GM18867 (cell line): Measurements from ENCODE around the gene KLHL40.
"Not testable (repeated sequence)": the region's sequence is repeated elsewhere in the genome, so short reads cannot be mapped to it uniquely, and the experiment has no call there.

Experiments
- ATAC-seq: cut with Tn5 transposase; IDR thresholded peaks from one replicate; pipeline ENCODE4 v1.9.1; 2021; ENCODE audit warnings: mild to moderate bottlenecking, moderate library complexity; ENCODE audit not compliant: unreplicated experiment

The KLHL40 gene

DNA sequence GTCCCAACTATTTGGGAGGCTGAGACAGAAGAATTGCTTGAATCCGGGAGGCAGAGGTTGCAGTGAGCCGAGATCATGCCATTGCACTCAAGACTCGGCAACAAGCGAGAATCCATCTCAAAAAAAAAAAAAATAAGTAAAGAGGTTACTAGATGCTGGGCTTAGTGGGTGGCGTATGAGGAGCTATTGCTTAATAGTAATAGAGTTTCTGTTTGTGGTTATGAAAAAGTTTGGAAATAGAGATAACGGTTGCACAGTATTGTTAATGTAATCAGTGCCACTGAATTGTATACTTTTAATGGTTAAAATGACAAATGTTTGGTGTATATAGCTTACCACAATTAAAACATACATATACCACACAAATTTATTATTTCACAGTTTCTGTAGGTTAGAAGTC lies 32.0 kb downstream of the KLHL40 start:
- ATAC-seq = no peak

DNA sequence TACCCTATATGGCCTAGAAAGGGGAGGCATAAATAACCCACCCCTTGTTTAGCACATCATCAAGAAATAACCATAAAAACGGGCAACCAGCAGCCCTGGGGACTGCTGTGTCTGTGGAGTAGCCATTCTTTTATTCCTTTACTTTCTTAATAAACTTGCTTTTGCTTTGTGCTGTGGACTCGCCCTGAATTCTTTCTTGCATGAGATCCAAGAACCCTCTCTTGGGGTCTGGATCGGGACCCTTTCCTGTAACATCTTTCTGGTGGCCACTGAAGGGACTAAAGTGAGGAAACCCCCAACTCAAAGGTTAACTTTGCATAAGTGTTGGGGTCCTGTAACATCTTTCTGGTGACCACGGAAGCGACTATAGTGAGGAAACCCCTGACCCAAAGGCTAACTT lies 33.0 kb downstream of the KLHL40 start:
- ATAC-seq = no peak

DNA sequence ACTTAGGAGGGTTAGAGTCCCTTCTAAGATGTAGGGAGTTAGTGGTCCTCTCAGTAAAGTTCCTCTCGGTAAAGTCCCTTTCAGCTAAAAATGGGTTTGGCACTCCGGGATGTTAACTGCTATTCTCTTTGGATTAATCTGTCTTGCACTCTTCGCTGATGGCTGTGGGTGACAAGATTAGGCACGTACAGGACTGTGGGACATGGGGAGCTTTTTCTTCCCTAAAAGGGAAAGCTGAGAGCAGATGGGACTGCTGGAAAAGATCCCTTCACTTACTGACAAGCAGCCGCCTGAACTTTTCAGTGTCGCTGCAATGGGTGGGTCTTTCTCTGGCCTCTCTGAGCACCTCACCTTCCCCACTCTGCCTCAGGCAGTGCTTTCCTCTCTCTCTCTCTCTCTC lies 33.7 kb downstream of the KLHL40 start:
- ATAC-seq = no peak

DNA sequence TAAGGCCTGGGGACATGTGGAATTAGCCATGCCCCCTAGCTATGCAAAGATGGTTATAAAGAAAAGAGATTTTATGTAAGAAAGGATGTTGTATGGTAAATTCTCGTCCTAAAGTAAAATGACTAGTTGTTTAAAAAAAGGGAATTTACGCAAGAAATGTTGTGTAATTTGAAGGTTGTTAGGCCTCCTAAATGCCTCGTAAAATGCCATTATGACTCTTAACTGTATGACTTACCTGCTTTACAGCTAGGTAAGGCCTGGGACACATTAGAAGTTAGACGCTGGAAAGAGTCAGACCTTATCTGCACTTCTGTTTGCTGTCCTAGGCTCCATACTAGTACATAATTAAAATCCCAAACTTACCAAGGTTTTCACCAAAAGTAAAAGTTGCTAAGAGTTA lies 34.8 kb downstream of the KLHL40 start:
- no peak for ATAC-seq

DNA sequence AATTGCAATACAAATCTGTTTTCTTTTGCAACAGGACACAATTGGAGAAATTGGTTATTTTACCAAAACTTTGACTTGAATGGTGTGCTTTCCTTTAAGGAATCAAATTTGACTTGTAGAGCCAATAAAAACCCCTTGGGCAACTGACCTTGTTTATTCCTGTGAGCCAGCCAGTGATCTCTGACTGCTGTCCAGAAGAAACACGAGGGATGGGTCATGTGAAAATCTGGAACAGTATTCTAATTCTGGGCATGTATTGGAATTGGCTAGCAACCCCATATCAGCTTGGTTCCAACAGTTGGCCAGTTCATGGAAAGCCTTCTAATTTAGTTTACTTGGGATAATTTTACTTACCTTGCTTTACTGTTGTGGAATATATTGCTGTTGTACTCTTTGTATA lies 36.4 kb downstream of the KLHL40 start:
- ATAC-seq = no peak

DNA sequence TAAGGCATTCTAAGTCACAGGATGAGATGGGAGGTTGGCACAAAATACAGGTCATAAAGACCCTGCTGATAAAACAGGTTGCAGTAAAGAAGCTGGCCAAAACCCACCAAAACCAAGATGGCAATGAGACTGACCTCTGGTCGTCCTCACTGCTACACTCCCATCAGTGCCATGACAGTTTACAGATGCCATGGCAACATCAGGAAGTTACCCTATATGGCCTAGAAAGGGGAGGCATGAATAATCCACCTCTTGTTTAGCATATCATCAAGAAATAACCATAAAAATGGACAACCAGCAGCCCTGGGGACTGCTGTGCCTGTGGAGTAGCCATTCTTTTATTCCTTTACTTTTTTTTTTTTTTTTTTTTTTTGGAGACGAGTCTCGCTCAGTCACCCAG lies 37.1 kb downstream of the KLHL40 start:
- not testable (repeated sequence) for ATAC-seq

DNA sequence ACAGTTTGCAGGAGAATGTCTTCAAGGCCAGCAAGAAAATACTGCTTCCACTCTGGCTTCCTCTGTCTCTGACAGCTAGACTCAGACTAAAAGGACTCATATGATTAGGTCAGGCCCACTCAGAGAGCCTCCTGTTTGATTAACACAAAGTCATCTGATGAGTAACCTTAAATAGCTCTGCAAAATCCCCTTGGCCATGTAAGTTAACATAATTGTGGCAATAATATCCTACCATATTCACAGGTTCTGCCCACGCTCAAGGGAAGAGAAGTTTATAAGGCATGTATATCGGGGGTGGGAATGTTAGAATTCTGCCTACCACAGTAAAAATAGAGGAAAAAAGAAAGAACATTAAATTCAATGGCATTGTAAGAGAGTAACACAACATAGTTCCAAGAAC lies 37.9 kb downstream of the KLHL40 start:
- ATAC-seq = no peak

DNA sequence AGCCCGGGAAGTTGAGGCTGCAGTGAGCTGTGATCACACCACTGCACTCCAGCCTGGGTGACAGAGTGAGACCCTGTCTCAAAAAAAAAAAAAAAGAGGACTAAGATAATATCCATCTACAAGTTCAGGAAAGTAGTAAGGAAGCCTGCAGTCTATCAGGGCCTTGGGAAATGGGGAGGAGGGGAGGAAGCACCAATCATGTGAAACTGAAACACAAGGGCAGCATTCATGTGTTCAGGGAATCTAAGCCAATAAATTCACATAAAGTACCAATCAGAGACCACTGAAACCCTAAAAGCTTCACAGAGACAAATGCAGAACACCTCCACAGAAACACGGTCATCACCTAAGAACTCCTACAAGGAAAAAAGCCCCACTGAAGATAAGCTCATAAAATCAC lies 40.1 kb downstream of the KLHL40 start:
- no peak for ATAC-seq

DNA sequence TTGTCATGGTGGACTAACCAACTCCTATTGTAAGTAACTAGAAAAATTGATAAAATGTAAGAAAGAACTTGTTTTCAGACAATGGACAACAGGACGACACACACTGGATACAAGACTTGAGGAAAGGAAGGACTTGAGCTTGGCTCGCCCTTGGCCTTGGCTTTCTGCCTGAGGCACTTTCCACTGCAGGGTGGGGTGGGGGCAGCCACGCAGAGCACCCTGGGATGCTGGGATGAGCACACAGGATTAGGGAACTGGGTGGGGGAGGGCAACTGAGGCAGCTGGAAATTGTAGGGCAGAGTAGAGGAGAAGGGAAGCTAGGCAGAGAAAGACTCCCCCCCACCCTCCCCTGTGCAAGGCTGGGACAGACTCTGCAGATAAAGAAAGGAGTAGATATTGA lies 42.7 kb downstream of the KLHL40 start:
- no peak for ATAC-seq

DNA sequence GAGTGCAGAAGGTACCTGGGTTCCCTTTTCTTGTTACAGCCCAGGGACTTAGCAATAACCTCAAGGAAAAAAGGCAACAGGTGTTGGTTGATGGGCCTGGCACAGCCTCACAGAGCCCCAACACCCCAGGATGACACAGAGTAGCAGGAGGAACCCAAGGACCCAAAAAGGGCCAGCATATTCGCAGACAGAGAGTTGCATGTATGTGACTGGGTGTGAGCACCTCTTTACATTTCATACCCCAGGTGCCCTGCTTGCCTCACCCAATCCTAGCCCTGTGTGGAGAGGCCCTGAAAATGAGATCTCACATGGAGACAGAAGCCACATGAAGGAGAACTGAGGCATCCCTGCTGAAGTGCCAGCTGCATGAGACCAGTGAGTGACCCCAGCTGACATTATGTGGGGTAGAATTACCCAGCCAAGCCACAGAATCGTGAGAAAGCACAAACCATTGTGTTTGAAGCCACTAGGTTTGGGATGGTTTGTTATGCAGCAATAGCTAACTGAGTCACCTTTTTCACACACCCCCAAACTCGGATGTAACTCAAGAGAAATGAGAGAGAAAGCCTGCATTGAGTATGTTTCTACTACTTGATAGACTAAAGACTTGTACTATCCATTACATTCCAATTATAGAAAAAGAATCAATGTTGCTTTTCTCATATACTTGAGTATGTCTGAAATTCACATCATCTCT lies 43.5 kb downstream of the KLHL40 start:
- no peak for ATAC-seq

DNA sequence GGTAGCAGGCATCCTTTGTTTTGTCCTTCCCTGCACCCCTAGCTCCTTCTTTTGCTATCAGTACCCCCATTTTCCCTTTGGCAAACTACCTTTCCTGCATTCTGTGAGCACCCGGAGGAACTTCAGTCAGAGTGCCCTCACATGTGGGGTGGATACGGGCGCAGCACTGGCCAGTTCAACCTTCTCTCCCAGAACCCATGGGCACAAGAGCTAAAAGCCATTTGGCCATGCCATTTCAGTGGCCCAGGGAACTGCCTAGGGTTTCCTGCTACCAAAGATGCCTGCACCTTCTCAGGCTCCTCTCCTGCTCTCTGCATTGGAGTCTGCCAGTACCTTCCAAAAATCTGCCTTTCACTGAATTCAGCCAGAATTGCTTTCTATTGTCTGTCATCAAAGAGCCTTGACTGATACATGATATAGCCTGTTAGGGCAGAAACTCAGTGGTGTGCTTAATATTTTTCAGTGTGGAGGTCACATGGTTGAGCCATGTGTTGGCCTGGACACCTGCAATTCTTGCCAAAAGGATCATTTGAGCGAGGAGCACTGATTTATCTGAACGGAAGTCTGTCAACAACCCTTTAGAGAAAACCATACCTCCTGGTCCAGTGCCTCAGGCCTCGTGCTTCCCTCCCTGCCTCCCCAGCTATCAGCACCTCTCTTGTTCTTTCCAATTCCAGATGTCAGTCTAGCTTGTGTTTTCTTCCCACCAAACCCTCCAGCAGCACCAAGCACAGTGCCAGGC lies 44.2 kb downstream of the KLHL40 start:
- ATAC-seq = no peak

DNA sequence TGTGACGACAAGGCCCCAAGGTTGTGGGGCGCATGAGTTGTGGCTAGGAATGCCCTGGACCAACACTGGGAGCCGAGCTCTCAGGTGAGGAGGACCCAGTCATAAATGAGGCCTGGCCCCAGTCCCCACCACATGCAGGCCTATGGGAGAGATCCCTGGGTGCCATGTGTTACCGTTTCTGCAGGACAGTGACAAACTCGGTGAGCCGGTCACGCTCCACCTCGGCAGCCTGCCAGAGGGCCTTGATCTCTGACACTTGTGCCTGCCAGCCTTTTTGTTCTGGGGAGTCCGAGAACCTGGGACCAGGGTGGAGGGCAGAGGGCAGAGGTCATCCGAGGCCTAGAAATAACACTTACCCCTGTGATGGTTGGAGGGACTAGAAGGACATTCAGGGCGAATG lies 45.0 kb downstream of the KLHL40 start:
- no peak for ATAC-seq

DNA sequence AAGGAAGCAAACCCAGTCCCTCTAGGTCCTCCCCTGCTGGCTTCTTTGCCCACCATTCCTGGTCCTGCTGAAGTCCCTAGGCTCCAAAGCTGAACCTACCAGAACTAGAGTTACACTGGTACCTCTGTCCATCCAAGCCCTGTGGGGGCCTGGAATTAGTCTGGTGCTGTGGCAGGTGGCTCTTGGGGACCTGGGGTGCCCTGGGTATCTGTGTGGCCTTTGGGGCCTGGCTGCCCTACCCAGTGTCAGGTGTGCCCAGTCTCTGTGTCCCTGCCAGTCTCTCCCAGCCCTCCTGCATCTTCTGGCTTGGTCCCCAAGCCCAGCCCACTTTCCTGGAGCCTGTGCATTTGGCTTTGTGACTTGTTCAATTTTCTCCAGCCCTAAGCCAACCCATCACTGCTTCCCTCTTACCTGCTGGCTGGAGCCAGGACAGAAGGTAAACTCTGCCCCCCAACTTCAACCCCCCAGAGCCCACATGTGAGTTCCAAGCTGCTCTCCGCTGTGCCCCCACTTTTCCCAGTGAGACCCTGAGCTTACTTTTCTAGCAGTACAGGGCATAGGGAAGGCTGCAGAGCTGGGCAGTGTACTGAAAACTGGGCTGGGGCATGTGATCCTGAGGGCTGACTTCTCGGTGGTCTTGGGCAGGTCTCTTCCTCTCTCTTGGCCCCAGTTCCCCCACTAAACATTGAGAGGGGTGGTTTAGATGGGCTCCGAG lies 45.5 kb downstream of the KLHL40 start:
- no peak for ATAC-seq

DNA sequence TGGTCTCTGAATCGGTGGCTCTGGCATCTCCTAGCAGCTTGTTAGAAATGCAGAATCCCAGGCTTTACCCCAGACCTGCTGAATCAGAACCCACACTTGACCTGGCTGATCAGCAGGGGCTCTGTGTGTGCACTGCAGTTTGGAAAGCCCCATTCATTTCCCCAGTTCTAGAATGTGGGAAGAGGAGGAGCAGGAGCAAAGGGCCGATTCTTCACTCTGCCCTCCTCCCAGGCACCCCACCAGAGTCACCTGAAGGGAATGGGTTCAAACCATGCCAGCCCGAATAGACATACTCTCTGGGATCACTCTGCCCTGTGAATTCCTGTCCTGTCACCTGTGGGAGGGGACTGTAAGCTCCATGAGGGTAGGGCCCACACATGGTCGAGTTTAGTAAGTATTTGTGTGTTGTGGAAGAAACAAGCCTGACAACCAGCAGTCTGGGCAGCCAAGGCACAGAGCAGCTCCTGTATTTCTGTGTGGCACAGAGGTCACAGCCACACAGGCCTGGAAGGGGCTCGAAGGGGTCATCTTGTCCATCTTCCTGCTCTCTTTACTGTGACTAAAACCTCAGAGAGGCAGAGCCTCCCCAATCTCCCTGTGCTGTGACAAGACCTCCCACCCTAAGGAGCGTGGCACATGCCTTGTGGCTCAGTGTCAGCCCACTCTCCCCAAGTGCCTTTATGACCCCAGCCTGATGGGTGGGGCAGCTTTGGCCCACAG lies 46.3 kb downstream of the KLHL40 start:
- no peak for ATAC-seq

DNA sequence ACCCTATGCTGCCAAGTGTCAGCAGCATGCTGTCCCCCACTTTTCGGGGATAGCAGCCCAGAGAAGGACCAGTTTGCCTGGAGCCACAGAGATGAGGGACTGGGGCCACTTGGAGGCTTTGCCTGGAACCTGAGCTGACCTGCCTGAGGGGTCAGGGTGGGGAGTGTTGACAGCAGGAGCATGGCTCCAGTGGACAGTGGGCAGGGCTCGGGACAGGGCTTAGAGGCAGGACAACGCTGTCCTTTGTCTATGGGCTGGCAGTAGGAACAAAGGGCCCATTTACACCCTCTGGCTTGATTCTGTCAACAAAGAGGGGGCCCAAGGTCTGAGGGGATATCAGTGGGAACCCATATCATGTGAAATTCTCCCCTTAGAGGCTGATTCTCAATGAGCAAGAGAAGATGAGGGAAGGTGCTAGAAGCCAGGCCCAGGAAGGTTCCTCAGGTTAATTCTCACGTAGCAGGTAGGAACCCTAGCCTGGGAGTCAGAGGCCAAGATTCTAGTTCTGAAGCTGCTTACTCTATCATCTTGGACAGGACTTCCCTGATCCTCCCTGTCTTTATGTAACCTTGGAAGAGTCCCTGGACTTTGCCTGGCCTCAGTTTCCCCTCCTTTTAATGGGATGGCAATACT lies 47.0 kb downstream of the KLHL40 start:
- ATAC-seq = no peak

DNA sequence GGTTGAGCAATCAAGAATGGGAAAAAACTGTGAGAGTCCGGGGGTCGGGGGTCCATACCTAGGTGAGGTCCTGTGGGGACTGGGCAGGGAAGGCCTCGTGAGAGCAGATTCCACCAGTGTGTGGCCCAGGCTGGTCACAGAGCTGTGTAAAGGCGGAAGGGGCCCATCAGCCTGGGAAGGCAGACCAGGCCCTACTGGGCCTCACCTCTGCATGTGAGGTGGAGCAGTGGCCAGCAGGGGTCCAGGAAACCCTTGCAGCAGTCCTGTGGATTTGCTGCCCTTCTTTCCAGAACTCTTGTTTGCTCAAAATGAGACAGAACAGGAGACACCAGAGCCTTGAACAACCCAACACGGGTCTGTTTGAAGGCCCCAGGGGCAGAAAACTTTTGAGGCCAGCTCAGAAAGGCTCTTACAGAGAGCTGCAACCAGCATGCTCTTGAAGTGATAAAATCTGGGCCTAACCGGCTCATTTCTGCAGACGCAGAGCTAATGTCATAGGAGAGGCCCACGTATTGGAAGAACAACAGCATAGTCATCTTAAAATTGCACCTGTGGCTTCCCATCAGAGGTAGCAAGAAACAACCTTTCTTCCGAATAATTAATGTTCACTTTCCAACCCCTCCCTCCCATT lies 47.6 kb downstream of the KLHL40 start:
- ATAC-seq = no peak

DNA sequence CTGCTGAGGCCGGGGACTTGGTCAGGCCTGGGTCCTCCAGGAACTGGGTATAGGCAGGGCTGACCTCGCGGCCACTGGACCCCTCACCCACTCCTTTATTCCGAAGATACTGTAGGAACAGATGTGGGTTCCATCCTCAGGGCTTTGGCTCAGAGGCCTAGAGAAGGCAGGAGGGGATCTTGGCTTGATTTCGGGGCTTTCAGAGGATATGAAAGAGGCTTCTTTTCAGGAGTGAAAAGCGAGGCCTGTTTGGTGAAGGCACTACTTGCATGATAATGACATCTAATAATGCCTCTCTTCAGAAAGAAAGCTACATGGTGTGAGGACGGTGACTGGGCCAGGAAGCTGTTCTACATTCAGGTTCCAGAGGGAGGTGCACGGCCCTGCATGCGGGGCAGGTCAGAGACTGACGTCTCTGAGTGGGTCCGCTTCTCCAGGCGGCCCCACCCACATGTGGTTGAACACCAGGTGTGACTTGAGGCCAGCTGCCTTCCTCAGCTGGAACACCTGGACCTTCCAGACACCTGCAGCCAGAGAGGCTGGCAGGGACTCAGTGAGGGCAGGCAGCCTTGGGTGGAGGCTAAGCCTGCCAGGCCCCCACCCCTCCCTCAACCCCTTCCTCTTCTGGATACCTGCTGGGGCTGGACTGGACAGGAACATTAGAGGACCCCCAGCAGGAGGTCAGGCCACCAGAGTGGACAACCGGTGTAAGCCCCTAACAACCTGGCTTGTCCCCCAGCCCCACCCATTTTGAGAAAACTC lies 48.3 kb downstream of the KLHL40 start:
- ATAC-seq = no peak

DNA sequence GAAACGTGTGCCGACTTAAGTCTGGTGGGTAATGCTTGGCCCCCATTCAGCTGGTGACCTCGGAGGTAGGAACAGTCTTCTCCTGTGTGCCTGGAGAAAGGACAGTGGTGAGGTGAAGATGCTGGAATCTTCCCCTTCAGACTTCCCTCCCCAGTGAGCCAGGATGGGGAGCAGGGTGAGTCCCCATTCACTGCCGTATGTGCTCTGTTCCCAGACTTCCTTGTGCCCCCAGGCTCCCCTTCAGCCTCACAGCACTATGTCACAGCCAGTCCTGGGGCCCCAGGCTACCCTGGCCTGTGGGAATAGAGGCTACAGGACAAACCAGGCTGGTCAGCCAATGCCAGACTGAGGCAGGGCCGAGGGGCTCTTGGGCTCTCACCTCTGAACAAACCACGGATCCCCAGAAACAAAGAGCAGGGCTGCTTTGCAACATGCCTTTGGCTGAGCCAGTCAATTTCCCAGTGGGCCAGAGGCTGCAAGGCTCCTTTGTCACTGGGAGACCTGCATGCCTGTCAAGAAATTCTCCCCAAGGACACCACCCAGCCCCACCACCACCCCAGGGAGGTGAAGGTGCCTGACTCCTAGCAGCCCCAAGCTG lies 49.0 kb downstream of the KLHL40 start:
- ATAC-seq = no peak

DNA sequence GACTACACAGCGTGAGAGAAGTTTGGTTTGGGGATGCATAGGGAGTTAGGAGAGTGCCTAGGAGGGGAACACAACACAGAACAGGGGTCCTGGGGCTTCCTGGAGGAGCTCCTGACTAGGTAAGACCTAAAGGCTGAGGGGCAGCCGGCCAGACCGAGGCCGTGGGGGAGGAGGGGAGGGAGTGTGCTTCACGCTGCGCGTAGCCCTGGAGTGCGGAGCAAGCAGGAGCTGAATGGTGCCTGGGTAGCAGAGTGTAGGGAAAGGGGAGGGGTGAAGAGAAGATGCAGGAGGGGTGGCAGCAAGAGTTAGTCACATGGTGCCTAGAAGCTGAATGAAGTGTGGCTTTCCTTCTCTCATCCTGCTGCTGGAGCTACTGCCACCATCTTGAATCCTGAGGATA lies 49.7 kb downstream of the KLHL40 start:
- no peak for ATAC-seq
